Fibroblast of skin of right biceps (primary cell): ENCODE measurements around the gene ST3GAL2.
A peak's percentile ranks its signal among the peaks of the same experiment; 100 is the strongest.
"Not testable (repeated sequence)": the region's sequence is repeated elsewhere in the genome, so short reads cannot be mapped to it uniquely, and the experiment has no call there.

ENCODE experiments used
- DNase-seq: peaks from one replicate; pipeline ENCODE4 v3.0.0-alpha.2; 2013

Gene ST3GAL2

GRCh38 chr16:70416748-70417616 lies 21.9 kb downstream of the ST3GAL2 start:
- no peak for DNase-seq

GRCh38 chr16:70413572-70413971 lies 25.3 kb downstream of the ST3GAL2 start:
- DNase-seq, result not testable (repeated sequence)

GRCh38 chr16:70412385-70412784 lies 26.5 kb downstream of the ST3GAL2 start:
- DNase-seq, result no peak

GRCh38 chr16:70410734-70411133 lies 28.2 kb downstream of the ST3GAL2 start:
- no peak for DNase-seq

GRCh38 chr16:70407811-70408274 lies 31.1 kb downstream of the ST3GAL2 start:
- DNase-seq, result no peak

- DNase-seq, result not testable (repeated sequence)
These were observed 32.8 kb downstream of the ST3GAL2 start for GRCh38 chr16:70406104-70406503.

- DNase-seq, result peak; percentile 13
These were observed 35.8 kb downstream of the ST3GAL2 start for GRCh38 chr16:70402916-70403659.

GRCh38 chr16:70399951-70400350 lies 38.9 kb downstream of the ST3GAL2 start:
- DNase-seq, result no peak

GRCh38 chr16:70399381-70399780 lies 39.5 kb downstream of the ST3GAL2 start:
- DNase-seq, result no peak

GRCh38 chr16:70398177-70398743 lies 40.6 kb downstream of the ST3GAL2 start:
- no peak for DNase-seq

- peak; percentile 23 for DNase-seq
These were observed 42.5 kb downstream of the ST3GAL2 start for GRCh38 chr16:70396246-70396904.

- peak; percentile 23 for DNase-seq
These were observed 43.5 kb downstream of the ST3GAL2 start for GRCh38 chr16:70395345-70395901.

- no peak for DNase-seq
These were observed 44.0 kb downstream of the ST3GAL2 start for GRCh38 chr16:70394853-70395252.

GRCh38 chr16:70393662-70394061 lies 45.2 kb downstream of the ST3GAL2 start:
- DNase-seq, result no peak

GRCh38 chr16:70392606-70393005 lies 46.3 kb downstream of the ST3GAL2 start:
- no peak for DNase-seq

GRCh38 chr16:70391881-70392481 lies 46.9 kb downstream of the ST3GAL2 start:
- peak; percentile 79 for DNase-seq

- DNase-seq, result no peak
These were observed 47.5 kb downstream of the ST3GAL2 start for GRCh38 chr16:70391446-70391845.

GRCh38 chr16:70390774-70391173 lies 48.1 kb downstream of the ST3GAL2 start:
- no peak for DNase-seq

- DNase-seq, result no peak
These were observed 50.8 kb downstream of the ST3GAL2 start for GRCh38 chr16:70388006-70388680.

GRCh38 chr16:70386289-70386986 lies 52.5 kb downstream of the ST3GAL2 start:
- DNase-seq, result not testable (repeated sequence)

- DNase-seq, result no peak
These were observed 55.4 kb downstream of the ST3GAL2 start for GRCh38 chr16:70383421-70383960.
